Suprapubic skin (tissue), 4 donors: ENCODE data around the gene CUEDC1.

ENCODE experiments used
- EP300 ChIP-seq: sonication (generic); formaldehyde crosslinking; IDR thresholded peaks from one replicate; pipeline ENCODE4 v1.6.1; 2017; ENCODE audit warnings: antibody characterized with exemption
- POLR2AphosphoS5 ChIP-seq, 3 donors: sonication (generic); formaldehyde crosslinking; IDR thresholded peaks; one replicate each; pipeline ENCODE4 v1.6.1; 2017; ENCODE audit warnings: antibody characterized with exemption in 3 of 3
- TF ChIP-seq, protein P1 (sequence below), 2 donors: fragments of 200-600 bp in 1 of 2; fragments of 450-650 bp in 1 of 2; sonication (generic) in 1 of 2; IDR thresholded peaks; one replicate each; pipeline ENCODE4 v1.5.1; 2016 to 2019; ENCODE audit warnings: antibody characterized with exemption in 2 of 2, mild to moderate bottlenecking in 1 of 2, moderate library complexity in 1 of 2

DNA sequence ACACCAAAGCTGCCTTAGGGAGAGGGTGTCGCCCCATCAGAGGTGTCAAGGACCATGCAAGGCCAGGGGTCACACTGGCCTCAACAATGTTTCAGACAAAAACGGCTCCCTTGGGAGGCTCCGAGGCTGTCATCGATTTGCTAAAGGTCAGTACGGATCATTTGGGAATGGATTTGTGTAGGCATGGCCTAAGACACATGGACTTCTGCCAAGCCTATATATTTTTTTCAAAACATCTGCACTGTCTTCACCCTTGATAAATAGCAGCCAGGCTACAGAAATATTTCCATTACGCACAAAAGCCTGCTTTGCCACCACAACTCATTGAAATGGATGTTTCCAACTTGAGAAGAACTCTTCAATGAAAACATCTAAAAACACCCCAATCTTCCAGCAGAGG is 10.3 kb downstream of the CUEDC1 start:
- TF ChIP-seq POLR2AphosphoS5 (IDR thresholded peaks at IDR 0.05) (no peak), EP300 (no peak)
- TF ChIP-seq, protein P1, sequence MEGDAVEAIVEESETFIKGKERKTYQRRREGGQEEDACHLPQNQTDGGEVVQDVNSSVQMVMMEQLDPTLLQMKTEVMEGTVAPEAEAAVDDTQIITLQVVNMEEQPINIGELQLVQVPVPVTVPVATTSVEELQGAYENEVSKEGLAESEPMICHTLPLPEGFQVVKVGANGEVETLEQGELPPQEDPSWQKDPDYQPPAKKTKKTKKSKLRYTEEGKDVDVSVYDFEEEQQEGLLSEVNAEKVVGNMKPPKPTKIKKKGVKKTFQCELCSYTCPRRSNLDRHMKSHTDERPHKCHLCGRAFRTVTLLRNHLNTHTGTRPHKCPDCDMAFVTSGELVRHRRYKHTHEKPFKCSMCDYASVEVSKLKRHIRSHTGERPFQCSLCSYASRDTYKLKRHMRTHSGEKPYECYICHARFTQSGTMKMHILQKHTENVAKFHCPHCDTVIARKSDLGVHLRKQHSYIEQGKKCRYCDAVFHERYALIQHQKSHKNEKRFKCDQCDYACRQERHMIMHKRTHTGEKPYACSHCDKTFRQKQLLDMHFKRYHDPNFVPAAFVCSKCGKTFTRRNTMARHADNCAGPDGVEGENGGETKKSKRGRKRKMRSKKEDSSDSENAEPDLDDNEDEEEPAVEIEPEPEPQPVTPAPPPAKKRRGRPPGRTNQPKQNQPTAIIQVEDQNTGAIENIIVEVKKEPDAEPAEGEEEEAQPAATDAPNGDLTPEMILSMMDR (IDR thresholded peaks at IDR 0.05): no peak
